Parathyroid adenoma (tissue), 2 donors: ENCODE data around the gene SSBP2.

Experiments
- H2AFZ ChIP-seq: fragments of 300-600 bp; sonication (generic); one replicate; pipeline ENCODE4 v1.7.0; 2017; ENCODE audit warnings: antibody characterized with exemption, mild to moderate bottlenecking
- H3K27ac ChIP-seq: fragments of 300-600 bp; sonication (generic); one replicate; pipeline ENCODE4 v1.7.0; 2017
- H3K27me3 ChIP-seq: fragments of 300-600 bp; sonication (generic); one replicate; pipeline ENCODE4 v1.7.0; 2017; ENCODE audit warnings: low read length; ENCODE audit not compliant: control insufficient read depth, insufficient read depth
- H3K36me3 ChIP-seq: fragments of 300-600 bp; sonication (generic); one replicate; pipeline ENCODE4 v1.7.0; 2017; ENCODE audit warnings: low read length; ENCODE audit not compliant: control insufficient read depth, insufficient read depth
- H3K4me1 ChIP-seq: fragments of 300-600 bp; sonication (generic); one replicate; pipeline ENCODE4 v1.7.0; 2017; ENCODE audit warnings: control low read depth
- H3K4me2 ChIP-seq: fragments of 300-600 bp; sonication (generic); one replicate; pipeline ENCODE4 v1.7.0; 2017; ENCODE audit warnings: low read length
- H3K4me3 ChIP-seq: fragments of 300-600 bp; sonication (generic); one replicate; pipeline ENCODE4 v1.7.0; 2017; ENCODE audit warnings: low read depth, low read length
- H3K79me2 ChIP-seq: fragments of 300-600 bp; sonication (generic); one replicate; pipeline ENCODE4 v1.7.0; 2017; ENCODE audit warnings: control low read depth
- H3K9ac ChIP-seq: fragments of 300-600 bp; sonication (generic); one replicate; pipeline ENCODE4 v1.7.0; 2017; ENCODE audit warnings: mild to moderate bottlenecking
- H3K9me3 ChIP-seq: fragments of 300-600 bp; sonication (generic); one replicate; pipeline ENCODE4 v1.7.0; 2017; ENCODE audit warnings: low read length; ENCODE audit not compliant: control insufficient read depth
- CTCF ChIP-seq: fragments of 300-600 bp; sonication (generic); IDR thresholded peaks from one replicate; pipeline ENCODE4 v1.7.0; 2017; ENCODE audit warnings: antibody characterized with exemption, mild to moderate bottlenecking
- donor health status: primary hyperparathyroidism.

Gene SSBP2

GRCh38 chr5:81525690-81526089 lies 225.2 kb downstream of the SSBP2 start:
- no peak overlapping the region for H3K4me2 ChIP-seq

GRCh38 chr5:81524015-81524414 lies 226.9 kb downstream of the SSBP2 start:
- Histone ChIP-seq H3K36me3 (no peaks in the 10 kb centered on the region), H3K4me2 (no peak overlapping the region), H3K27me3 (no peaks in the 10 kb centered on the region), H3K9ac (no peak overlapping the region), H3K27ac (no peak overlapping the region), H2AFZ (no peak overlapping the region), H3K9me3 (no peaks in the 10 kb centered on the region), H3K79me2 (no peaks in the 10 kb centered on the region), H3K4me3 (no peak overlapping the region), H3K4me1 (no peaks in the 10 kb centered on the region)
- no peak for TF ChIP-seq CTCF

More at GRCh38 chr5:81525690-81526089, 225.2 kb downstream of the SSBP2 start:
- Histone ChIP-seq H3K27me3 (no peaks in the 10 kb centered on the region), H3K9ac (no peak overlapping the region), H3K4me3 (no peak overlapping the region), H3K27ac (no peak overlapping the region), H3K4me1 (no peaks in the 10 kb centered on the region), H3K9me3 (no peaks in the 10 kb centered on the region), H3K79me2 (no peaks in the 10 kb centered on the region), H3K36me3 (no peaks in the 10 kb centered on the region), H2AFZ (no peak overlapping the region)
- no peak for TF ChIP-seq CTCF

- Histone ChIP-seq H3K36me3 (no peaks in the 10 kb centered on the region), H3K9me3 (no peaks in the 10 kb centered on the region), H3K27ac (no peak overlapping the region), H3K79me2 (no peaks in the 10 kb centered on the region), H2AFZ (no peak overlapping the region), H3K4me2 (no peak overlapping the region), H3K9ac (no peak overlapping the region), H3K27me3 (no peaks in the 10 kb centered on the region), H3K4me3 (no peak overlapping the region), H3K4me1 (no peaks in the 10 kb centered on the region)
- TF ChIP-seq CTCF, result no peak
Measured at GRCh38 chr5:81522571-81522970, 228.3 kb downstream of the SSBP2 start.

GRCh38 chr5:81520769-81521168 lies 230.1 kb downstream of the SSBP2 start:
- no peak overlapping the region for H3K4me3 ChIP-seq
- H3K4me2 ChIP-seq, result no peak overlapping the region
- TF ChIP-seq CTCF, result no peak
- no peaks in the 10 kb centered on the region for H3K36me3 ChIP-seq
- no peaks in the 10 kb centered on the region for H3K4me1 ChIP-seq
- no peak overlapping the region for H2AFZ ChIP-seq
- no peaks in the 10 kb centered on the region for H3K79me2 ChIP-seq
- H3K27me3 ChIP-seq, result no peaks in the 10 kb centered on the region
- H3K27ac ChIP-seq, result no peak overlapping the region
- no peak overlapping the region for H3K9ac ChIP-seq
- no peaks in the 10 kb centered on the region for H3K9me3 ChIP-seq

GRCh38 chr5:81519217-81519905 lies 231.5 kb downstream of the SSBP2 start:
- Histone ChIP-seq H3K4me3 (no peak overlapping the region), H3K9me3 (no peaks in the 10 kb centered on the region), H3K27me3 (no peaks in the 10 kb centered on the region), H3K4me2 (no peak overlapping the region), H2AFZ (no peak overlapping the region), H3K27ac (no peak overlapping the region), H3K9ac (no peak overlapping the region), H3K36me3 (no peaks in the 10 kb centered on the region), H3K79me2 (no peaks in the 10 kb centered on the region), H3K4me1 (no peaks in the 10 kb centered on the region)
- TF ChIP-seq CTCF, result no peak
